IMR-90 (cell line): ENCODE results near the gene GTF2I. TPM values are rescaled to one million over a fixed set of nuclear protein-coding genes. Genes with fewer than 3 reads are reported as not detected.
A peak's percentile ranks its signal among the peaks of the same experiment; 100 is the strongest.
"Not testable (repeated sequence)": the region's sequence is repeated elsewhere in the genome, so short reads cannot be mapped to it uniquely, and the experiment has no call there.

Experiments used
- ATAC-seq: fragments of 200-7000 bp; cut with Tn5 transposase; 2 replicates; pipeline ENCODE4 v1.9.1; 2020; ENCODE audit warnings: low read depth, mild to moderate bottlenecking, moderate library complexity
- BruUV-seq: library from RNA; stranded (reverse); fragments of 400-500 nt; replicated peaks from 2 replicates; lab custom pipeline; 2021; lab: Mats Ljungman, UMichigan
- CTCF ChIA-PET: fragments of 300-600 bp; formaldehyde crosslinking; extraction: SDS; loops from one replicate; lab custom pipeline; 2021; ENCODE audit warnings: antibody characterized with exemption; lab: Yijun Ruan, JAX
- POLR2A ChIA-PET: fragments of 300-600 bp; sonication (Branson Sonifier 250); formaldehyde crosslinking; loops from one replicate; lab custom pipeline; 2022; ENCODE audit warnings: antibody characterized with exemption; ENCODE audit not compliant: unreplicated experiment; lab: Charles Lee
- DNase-seq: peaks from one replicate; pipeline ENCODE4 v3.0.0; 2013
- H2AFZ ChIP-seq: replicated peaks from 2 replicates; pipeline ENCODE3; 2013; ENCODE audit warnings: low read length, mild to moderate bottlenecking; ENCODE audit not compliant: poor library complexity
- H2AK5ac ChIP-seq: 2 replicates; pipeline ENCODE4 v1.6.1; 2013; ENCODE audit warnings: low read depth, low read length, inconsistent platforms
- H2AK9ac ChIP-seq: replicated peaks from 2 replicates; pipeline ENCODE3; 2013; ENCODE audit warnings: mild to moderate bottlenecking, low read depth, low read length, moderate library complexity; ENCODE audit not compliant: poor library complexity
- H2BK120ac ChIP-seq: 2 replicates; pipeline ENCODE4 v1.6.1; 2013; ENCODE audit warnings: low read depth, low read length, inconsistent platforms
- H2BK15ac ChIP-seq: 3 replicates; pipeline ENCODE4 v1.6.1; 2013; ENCODE audit warnings: low read depth, low read length, inconsistent platforms
- H2BK20ac ChIP-seq: 2 replicates; pipeline ENCODE4 v1.6.1; 2013; ENCODE audit warnings: low read depth, mild to moderate bottlenecking, inconsistent platforms, low read length, moderate library complexity
- H2BK5ac ChIP-seq: 2 replicates; pipeline ENCODE4 v1.6.1; 2013; ENCODE audit warnings: mild to moderate bottlenecking, low read depth, low read length, inconsistent platforms; ENCODE audit not compliant: poor library complexity, severe bottlenecking
- H3K14ac ChIP-seq: replicated peaks from 2 replicates; pipeline ENCODE4 v1.6.1; 2013; ENCODE audit warnings: low read depth, low read length, inconsistent platforms
- H3K18ac ChIP-seq: 2 replicates; pipeline ENCODE4 v1.6.1; 2013; ENCODE audit warnings: low read depth, low read length, control low read depth
- H3K23ac ChIP-seq: 2 replicates; pipeline ENCODE4 v1.6.1; 2013; ENCODE audit warnings: low read depth, low read length, inconsistent platforms
- H3K27ac ChIP-seq: 2 replicates; pipeline ENCODE4 v1.5.1; 2013; ENCODE audit warnings: mild to moderate bottlenecking, control low read depth, low read length; ENCODE audit not compliant: insufficient read depth
- H3K27me3 ChIP-seq: 2 replicates; pipeline ENCODE4 v1.6.1; 2013; ENCODE audit warnings: low read length; ENCODE audit not compliant: control insufficient read depth, insufficient read depth
- H3K36me3 ChIP-seq: 2 replicates; pipeline ENCODE4 v1.6.1; 2013; ENCODE audit warnings: low read length, mixed read lengths; ENCODE audit not compliant: control insufficient read depth, insufficient read depth
- H3K4ac ChIP-seq: 2 replicates; pipeline ENCODE4 v1.6.1; 2013; ENCODE audit warnings: low read depth, low read length, inconsistent platforms
- H3K4me1 ChIP-seq: 2 replicates; pipeline ENCODE4 v1.6.1; 2013; ENCODE audit warnings: low read length, mixed read lengths; ENCODE audit not compliant: control insufficient read depth, insufficient read depth
- H3K4me2 ChIP-seq: 2 replicates; pipeline ENCODE4 v1.6.1; 2013; ENCODE audit warnings: low read depth, mild to moderate bottlenecking, control low read depth, low read length, moderate library complexity
- H3K4me3 ChIP-seq: 2 replicates; pipeline ENCODE4 v1.5.1; 2013; ENCODE audit warnings: low read depth, mild to moderate bottlenecking, control low read depth, low read length, moderate library complexity; ENCODE audit not compliant: insufficient read depth
- H3K56ac ChIP-seq: 2 replicates; pipeline ENCODE4 v1.6.1; 2013; ENCODE audit warnings: low read length, inconsistent platforms; ENCODE audit not compliant: insufficient read depth; ENCODE audit errors: extremely low read depth
- H3K79me1 ChIP-seq, 2 experiments: 2 replicates each; pipeline ENCODE4 v1.6.1; 2013; ENCODE audit warnings: low read length in 2 of 2, inconsistent platforms in 1 of 2, low read depth in 1 of 2
- H3K9ac ChIP-seq: 2 replicates; pipeline ENCODE4 v1.6.1; 2013; ENCODE audit warnings: low read depth, low read length, control low read depth
- H3K9me1 ChIP-seq: 2 replicates; pipeline ENCODE4 v1.6.1; 2013; ENCODE audit warnings: low read length, inconsistent platforms; ENCODE audit not compliant: insufficient read depth
- H3K9me3 ChIP-seq: 2 replicates; pipeline ENCODE4 v1.6.1; 2013; ENCODE audit warnings: low read length; ENCODE audit not compliant: control insufficient read depth, insufficient read depth
- H4K20me1 ChIP-seq: 2 replicates; pipeline ENCODE4 v1.6.1; 2013; ENCODE audit warnings: low read length, inconsistent platforms; ENCODE audit not compliant: insufficient read depth
- H4K5ac ChIP-seq: 2 replicates; pipeline ENCODE4 v1.6.1; 2013; ENCODE audit warnings: mild to moderate bottlenecking, low read depth, low read length, control low read depth
- H4K8ac ChIP-seq, 2 experiments: 2 replicates each; pipeline ENCODE4 v1.6.1; 2013; ENCODE audit warnings: low read depth in 2 of 2, low read length in 2 of 2, control low read depth in 1 of 2, inconsistent platforms in 1 of 2
- H4K91ac ChIP-seq: 2 replicates; pipeline ENCODE4 v1.6.1; 2013; ENCODE audit warnings: low read depth, low read length, inconsistent platforms; ENCODE audit not compliant: insufficient read depth
- WGBS, 2 experiments: methylation state at CpG; one replicate each; pipeline versions ENCODE4 v1.1.5 to v1.1.7; 2013; ENCODE audit warnings: missing lambda C conversion rate in 2 of 2; ENCODE audit not compliant: insufficient read length in 1 of 2; ENCODE audit errors: extremely low coverage in 2 of 2; 5-methylcytosine and 5-hydroxymethylcytosine counted together
- dilution Hi-C: fragments of 300-500 bp; cut with HindIII; formaldehyde crosslinking; loops from one replicate; pipeline ENCODE4 v1.14.3; 2018; ENCODE audit warnings: low sequenced_read_pairs; ENCODE audit not compliant: unreplicated experiment
- in situ Hi-C: fragments of 300-500 bp; cut with MboI; formaldehyde crosslinking; loops from 3 replicates; pipeline ENCODE4 v1.14.3; 2019; ENCODE audit warnings: low sequenced_read_pairs, inconsistent platforms, mixed read lengths
- intact Hi-C: fragments of 100-400 bp; cut with micrococcal nuclease; formaldehyde crosslinking; loops from 2 replicates; pipeline ENCODE4 v1.10.0; 2022
- polyA plus RNA-seq, 3 experiments: library from polyadenylated mRNA; depleted of rRNA; stranded (reverse); fragments of >200 nt; gene quantifications; 2 replicates each; pipeline ENCODE4 v1.2.3, GENCODE V29; 2012; ENCODE audit warnings: low replicate concordance in 1 of 3
- total RNA-seq: library from RNA; depleted of rRNA; stranded (reverse); fragments of >200 nt; gene quantifications from 2 replicates; pipeline ENCODE4 v1.2.3, GENCODE V29; 2012

The GTF2I gene
- total and polyA plus RNA-seq, 2 of the 4 experiments (the other 2 are of a cell fraction), result 46.4 to 88.8 TPM

DNA sequence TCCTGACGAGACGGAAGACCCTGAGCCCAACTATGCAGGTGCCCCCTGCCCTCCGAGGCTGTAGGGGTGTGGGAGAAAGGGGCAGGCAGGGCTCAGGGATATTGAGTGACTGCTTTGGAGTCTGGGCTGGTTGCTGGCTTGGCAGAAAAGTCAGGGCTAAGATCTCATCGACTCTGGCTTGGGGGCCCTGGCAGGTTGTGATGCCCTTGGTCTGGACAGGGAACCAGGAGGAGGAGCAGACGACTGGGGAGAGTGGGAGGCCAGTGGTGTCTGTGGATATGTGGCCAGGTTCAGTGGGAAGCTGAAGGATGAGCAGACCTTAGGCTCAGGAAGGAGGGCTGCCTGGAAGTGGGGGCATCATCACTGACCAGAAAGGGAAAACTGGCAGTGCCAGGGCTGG, 126.1 kb downstream of the GTF2I start:
- H4K91ac ChIP-seq, ATAC-seq, H4K20me1 ChIP-seq, H4K8ac ChIP-seq, H3K14ac ChIP-seq, H3K9me3 ChIP-seq, H3K4me3 ChIP-seq, H2BK5ac ChIP-seq, DNase-seq, H3K9ac ChIP-seq, H3K4ac ChIP-seq, H3K27ac ChIP-seq, H3K36me3 ChIP-seq, H3K27me3 ChIP-seq, intact Hi-C loops, H3K79me1 ChIP-seq, BruUV-seq, in situ Hi-C loops, H3K9me1 ChIP-seq, H2AFZ ChIP-seq, dilution Hi-C loops, H3K4me2 ChIP-seq, H2BK120ac ChIP-seq, H2AK9ac ChIP-seq, H2BK20ac ChIP-seq, CTCF ChIA-PET, H3K4me1 ChIP-seq, H3K23ac ChIP-seq, H4K5ac ChIP-seq, POLR2A ChIA-PET, H3K18ac ChIP-seq, H2BK15ac ChIP-seq, H3K56ac ChIP-seq, H2AK5ac ChIP-seq: not testable (repeated sequence)
- 100% methylated on average over 1 of the region's 5 CpGs; no CpG with 5 or more reads in 1 of the 2 experiments for WGBS, 2 experiments

DNA sequence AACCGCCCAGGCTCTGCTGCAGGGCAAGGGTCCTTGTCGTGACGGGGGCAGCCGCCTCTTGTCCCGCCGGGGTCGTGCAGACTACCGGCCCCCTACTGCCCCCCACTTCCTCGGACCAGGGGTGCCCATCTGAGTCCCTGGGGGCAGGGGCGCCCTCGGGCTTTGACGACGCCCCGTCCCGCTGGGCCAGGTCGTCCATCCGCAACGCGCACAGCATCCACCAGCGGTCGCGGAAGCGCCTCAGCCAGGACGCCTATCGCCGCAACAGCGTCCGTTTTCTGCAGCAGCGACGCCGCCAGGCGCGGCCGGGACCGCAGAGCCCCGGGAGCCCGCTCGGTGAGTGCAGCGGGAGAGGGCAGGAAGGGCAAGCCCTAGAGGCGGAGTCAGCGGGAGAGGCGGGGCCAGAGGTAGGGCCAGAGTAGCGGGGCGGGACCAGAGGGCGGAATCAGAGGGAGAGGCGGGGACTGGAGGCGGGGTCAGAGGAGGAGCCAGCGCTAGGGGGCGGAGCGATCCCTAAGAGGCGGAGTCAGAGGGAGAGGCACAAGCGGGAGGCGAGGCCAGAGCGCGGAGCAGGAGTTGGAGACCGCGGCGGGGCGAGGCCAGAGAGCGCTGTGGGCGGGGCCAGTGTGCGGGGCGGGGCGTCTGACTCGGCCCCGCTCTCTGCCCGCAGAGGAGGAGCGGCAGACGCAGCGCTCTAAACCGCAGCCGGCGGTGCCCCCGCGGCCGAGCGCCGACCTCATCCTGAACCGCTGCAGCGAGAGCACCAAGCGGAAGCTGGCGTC, 131.0 kb downstream of the GTF2I start:
- H2BK20ac ChIP-seq, intact Hi-C loops, CTCF ChIA-PET, H2AK5ac ChIP-seq, in situ Hi-C loops, H2AK9ac ChIP-seq, H3K9me3 ChIP-seq, H2BK15ac ChIP-seq, POLR2A ChIA-PET, H4K20me1 ChIP-seq, H3K56ac ChIP-seq, H4K5ac ChIP-seq, H2BK5ac ChIP-seq, H2AFZ ChIP-seq, H3K9me1 ChIP-seq, H3K4me1 ChIP-seq, H3K27ac ChIP-seq, H3K4me2 ChIP-seq, dilution Hi-C loops, H3K23ac ChIP-seq, H3K79me1 ChIP-seq, H3K36me3 ChIP-seq, H4K91ac ChIP-seq, BruUV-seq, H3K18ac ChIP-seq, H2BK120ac ChIP-seq, H4K8ac ChIP-seq, H3K14ac ChIP-seq, H3K27me3 ChIP-seq, H3K4ac ChIP-seq, H3K9ac ChIP-seq: not testable (repeated sequence)
- DNase-seq, result peak; percentile 80
- WGBS, 2 experiments, result 0% methylated on average over 5 of the region's 82 CpGs; no CpG with 5 or more reads in 1 of the 2 experiments
- peak overlapping the region; percentile 43; the same call in 1 of the 2 replicates for H3K4me3 ChIP-seq
- ATAC-seq, result peak; percentile 99
